NCI-H1930 (cell line): Measurements from ENCODE around the gene PLCH2.

Source experiments
- DNase-seq, 2 experiments: peaks; one replicate each; lab custom pipeline; 2025; lab: John Stamatoyannopoulos, UW

PLCH2 gene

GRCh38 chr1:2515763-2516080 is 39.6 kb downstream of the PLCH2 start:
- DNase-seq: no peak

GRCh38 chr1:2516124-2516523 is 40.0 kb downstream of the PLCH2 start:
- DNase-seq: no peak

- no peak for DNase-seq
Observed at GRCh38 chr1:2516946-2517345, 40.9 kb downstream of the PLCH2 start.

GRCh38 chr1:2517966-2518365 is 41.9 kb downstream of the PLCH2 start:
- DNase-seq: no peak

GRCh38 chr1:2518528-2518927 is 42.4 kb downstream of the PLCH2 start:
- no peak for DNase-seq

GRCh38 chr1:2519029-2519685 is 43.1 kb downstream of the PLCH2 start:
- no peak for DNase-seq

- DNase-seq: no peak
Observed at GRCh38 chr1:2519729-2520128, 43.6 kb downstream of the PLCH2 start.

- no peak for DNase-seq
Observed at GRCh38 chr1:2520206-2520605, 44.1 kb downstream of the PLCH2 start.

- DNase-seq: no peak
Observed at GRCh38 chr1:2520806-2521205, 44.7 kb downstream of the PLCH2 start.

- DNase-seq: no peak
Observed at GRCh38 chr1:2522230-2522629, 46.1 kb downstream of the PLCH2 start.

- DNase-seq: no peak
Observed at GRCh38 chr1:2523191-2523890, 47.3 kb downstream of the PLCH2 start.

GRCh38 chr1:2523891-2524609 is 48.0 kb downstream of the PLCH2 start:
- no peak for DNase-seq

- DNase-seq: no peak
Observed at GRCh38 chr1:2525572-2525919, 49.5 kb downstream of the PLCH2 start.

GRCh38 chr1:2525920-2526823 is 50.1 kb downstream of the PLCH2 start, which contains the start of gene PANK4:
Gene PANK4 (minus strand): TSS chr1:2526596. CDS start chr1:2526587, 9 bp downstream.
- peak; percentile 84 to 91 for DNase-seq

- DNase-seq: no peak
Observed at GRCh38 chr1:2526824-2527555, 50.9 kb downstream of the PLCH2 start.

GRCh38 chr1:2527556-2527860 is 51.4 kb downstream of the PLCH2 start:
- no peak for DNase-seq

GRCh38 chr1:2528016-2528415 is 51.9 kb downstream of the PLCH2 start:
- DNase-seq: no peak

GRCh38 chr1:2528611-2528965 is 52.5 kb downstream of the PLCH2 start:
- no peak for DNase-seq

GRCh38 chr1:2528966-2529783 is 53.1 kb downstream of the PLCH2 start:
- DNase-seq: no peak

- DNase-seq: peak; percentile 56 to 71
Observed at GRCh38 chr1:2529784-2530512, 53.9 kb downstream of the PLCH2 start, which contains the start of gene HES5. Gene HES5 (minus strand): TSS chr1:2530263. CDS start chr1:2530164, 99 bp downstream.
